Measurements from ENCODE around the gene MINK1.

The MINK1 gene

DNA sequence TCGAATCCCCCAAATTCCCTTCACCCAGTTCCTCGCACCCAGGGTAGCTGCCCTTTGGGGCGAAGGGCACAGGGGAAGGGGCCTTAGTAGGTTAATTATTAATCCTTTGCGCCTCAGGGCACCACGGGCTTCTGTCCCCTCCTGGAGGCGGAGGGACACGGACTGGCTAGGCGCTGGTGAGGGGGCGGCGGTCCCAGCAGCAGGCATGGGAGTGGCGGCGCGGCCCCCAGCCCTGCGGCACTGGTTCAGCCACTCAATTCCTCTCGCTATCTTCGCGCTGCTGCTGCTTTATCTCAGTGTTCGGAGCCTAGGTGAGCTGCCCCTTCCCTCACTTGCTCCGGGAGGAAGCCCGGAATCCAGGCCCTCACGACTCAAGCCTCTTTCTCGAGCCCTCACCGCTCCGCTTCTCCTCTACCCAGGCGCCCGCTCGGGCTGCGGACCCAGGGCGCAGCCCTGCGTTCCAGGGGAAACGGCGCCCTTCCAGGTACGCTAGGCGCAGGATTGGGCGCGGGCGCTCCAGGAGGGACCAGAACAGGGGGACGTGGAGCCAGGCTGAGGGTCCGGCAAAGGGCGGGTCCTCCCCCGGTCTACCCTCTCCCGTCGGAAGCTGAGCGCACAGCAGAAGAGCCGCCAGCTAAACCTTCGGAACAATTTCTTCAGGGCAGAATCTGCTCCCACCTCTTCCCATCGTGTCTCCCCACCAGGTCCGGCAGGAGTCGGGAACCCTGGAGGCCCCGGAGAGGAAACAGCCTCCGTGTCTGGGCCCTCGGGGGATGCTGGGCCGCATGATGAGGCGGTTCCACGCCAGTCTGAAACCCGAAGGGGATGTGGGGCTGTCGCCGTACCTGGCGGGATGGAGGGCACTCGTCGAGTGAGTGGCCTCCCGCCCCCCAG lies 44.1 kb upstream of the MINK1 start, which contains the start of gene GLTPD2:
Gene GLTPD2 (plus strand): TSS at position 158 of the 894 bp plus-strand sequence. CDS start 48 bp downstream, at position 206.
- POLR2A ChIA-PET, result interaction anchor here (1.3 to 1.5 kb wide), 3 partner anchors 10 to 79 kb away, joined by 4 to 6 read pairs (median 5); partner anchors contain the start of genes ARRB2 and PLD2

DNA sequence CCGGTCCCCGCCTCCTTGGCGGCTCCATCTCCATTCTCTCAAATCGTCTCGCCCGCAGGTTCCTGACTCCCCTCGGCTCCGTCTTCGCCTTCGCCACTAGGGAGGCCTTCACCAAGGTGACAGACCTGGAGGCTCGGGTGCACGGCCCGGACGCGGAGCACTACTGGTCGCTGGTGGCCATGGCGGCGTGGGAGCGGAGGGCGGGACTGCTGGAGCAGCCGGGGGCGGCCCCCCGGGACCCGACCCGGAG lies 43.5 kb upstream of the MINK1 start:
- H3K4me3 ChIP-seq (ENCODE audit: low read depth, low read length), result peak overlapping the region; percentile 67
- TF ChIP-seq, protein P1, sequence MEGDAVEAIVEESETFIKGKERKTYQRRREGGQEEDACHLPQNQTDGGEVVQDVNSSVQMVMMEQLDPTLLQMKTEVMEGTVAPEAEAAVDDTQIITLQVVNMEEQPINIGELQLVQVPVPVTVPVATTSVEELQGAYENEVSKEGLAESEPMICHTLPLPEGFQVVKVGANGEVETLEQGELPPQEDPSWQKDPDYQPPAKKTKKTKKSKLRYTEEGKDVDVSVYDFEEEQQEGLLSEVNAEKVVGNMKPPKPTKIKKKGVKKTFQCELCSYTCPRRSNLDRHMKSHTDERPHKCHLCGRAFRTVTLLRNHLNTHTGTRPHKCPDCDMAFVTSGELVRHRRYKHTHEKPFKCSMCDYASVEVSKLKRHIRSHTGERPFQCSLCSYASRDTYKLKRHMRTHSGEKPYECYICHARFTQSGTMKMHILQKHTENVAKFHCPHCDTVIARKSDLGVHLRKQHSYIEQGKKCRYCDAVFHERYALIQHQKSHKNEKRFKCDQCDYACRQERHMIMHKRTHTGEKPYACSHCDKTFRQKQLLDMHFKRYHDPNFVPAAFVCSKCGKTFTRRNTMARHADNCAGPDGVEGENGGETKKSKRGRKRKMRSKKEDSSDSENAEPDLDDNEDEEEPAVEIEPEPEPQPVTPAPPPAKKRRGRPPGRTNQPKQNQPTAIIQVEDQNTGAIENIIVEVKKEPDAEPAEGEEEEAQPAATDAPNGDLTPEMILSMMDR (IDR thresholded peaks at IDR 0.05; ENCODE audit: insufficient read depth, low read length, missing control alignments), result no peak
- DNase-seq (ENCODE audit: low read depth, low spot score), result no peak
- CTCF ChIA-PET, result interaction anchor here (0.7 to 8.9 kb wide), 32 partner anchors 10 to 366 kb away, joined by 3 to 154 read pairs (median 6); partner anchors contain the start of genes C17orf107, CHRNE, MED11 and PELP1
- POLR2A ChIA-PET, result interaction anchor here (1.3 to 1.5 kb wide), 3 partner anchors 10 to 80 kb away, joined by 4 to 6 read pairs (median 5); partner anchors contain the start of genes ARRB2 and PLD2

More for the DNA sequence above, 44.1 kb upstream of the MINK1 start, which contains the start of gene GLTPD2:
- peak within 1 kb of the TSS; percentile 67 for H3K4me3 ChIP-seq (ENCODE audit: low read depth, low read length)
- no peak for DNase-seq (ENCODE audit: low read depth, low spot score)
- TF ChIP-seq, protein P1 (IDR thresholded peaks at IDR 0.05; ENCODE audit: insufficient read depth, low read length, missing control alignments), result no peak
- CTCF ChIA-PET, result interaction anchor here (0.6 to 8.9 kb wide), 35 partner anchors 8 to 365 kb away, joined by 3 to 154 read pairs (median 5); partner anchors contain the start of genes C17orf107, CHRNE, MED11 and PELP1

DNA sequence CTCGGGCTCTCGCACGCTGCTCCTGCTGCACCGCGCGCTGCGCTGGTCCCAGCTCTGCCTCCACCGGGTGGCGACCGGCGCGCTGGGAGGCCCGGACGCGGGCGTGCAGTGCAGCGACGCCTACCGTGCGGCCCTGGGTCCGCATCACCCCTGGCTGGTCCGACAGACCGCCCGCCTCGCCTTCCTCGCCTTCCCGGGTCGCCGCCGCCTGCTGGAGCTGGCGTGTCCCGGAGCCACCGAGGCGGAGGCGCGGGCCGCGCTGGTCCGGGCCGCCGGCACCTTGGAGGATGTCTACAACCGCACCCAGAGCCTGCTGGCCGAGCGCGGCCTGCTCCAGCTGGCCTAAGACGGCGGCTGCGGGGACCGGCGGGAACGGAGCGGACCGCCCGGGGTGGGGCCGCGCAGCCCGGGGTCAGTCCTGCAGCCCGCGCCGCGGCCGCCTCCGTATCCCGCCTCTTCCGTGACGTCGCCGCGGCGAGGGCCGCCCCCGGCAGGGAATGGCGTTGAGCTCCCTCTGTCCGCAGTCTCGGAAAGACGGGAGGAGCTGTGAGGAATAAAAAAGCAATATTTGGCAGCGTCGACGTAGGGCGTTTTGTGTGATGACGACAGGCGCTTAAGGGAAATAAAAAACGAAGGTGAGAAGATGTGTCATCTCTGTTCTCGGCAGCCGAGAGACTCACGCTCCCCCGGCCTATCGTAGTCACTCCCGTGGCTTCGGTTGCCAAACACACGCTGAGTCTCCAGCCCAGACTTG lies 43.0 kb upstream of the MINK1 start:
- DNase-seq (ENCODE audit: low read depth, low spot score), result peak; percentile 17
- H3K4me3 ChIP-seq (ENCODE audit: low read depth, low read length), result peak overlapping the region; percentile 67
- TF ChIP-seq, protein P1 (IDR thresholded peaks at IDR 0.05; ENCODE audit: insufficient read depth, low read length, missing control alignments), result peak; percentile 93
- ChIA-PET POLR2A (interaction anchor here (0.7 to 1.5 kb wide), 6 partner anchors 11 to 177 kb away, joined by 3 to 6 read pairs (median 4); partner anchors contain the start of genes ARRB2, CHRNE and PLD2), CTCF (interaction anchor here (0.6 to 8.9 kb wide), 43 partner anchors 9 to 643 kb away, joined by 3 to 154 read pairs (median 4); partner anchors contain the start of genes C17orf107, CHRNE, MED11 and PELP1)

DNA sequence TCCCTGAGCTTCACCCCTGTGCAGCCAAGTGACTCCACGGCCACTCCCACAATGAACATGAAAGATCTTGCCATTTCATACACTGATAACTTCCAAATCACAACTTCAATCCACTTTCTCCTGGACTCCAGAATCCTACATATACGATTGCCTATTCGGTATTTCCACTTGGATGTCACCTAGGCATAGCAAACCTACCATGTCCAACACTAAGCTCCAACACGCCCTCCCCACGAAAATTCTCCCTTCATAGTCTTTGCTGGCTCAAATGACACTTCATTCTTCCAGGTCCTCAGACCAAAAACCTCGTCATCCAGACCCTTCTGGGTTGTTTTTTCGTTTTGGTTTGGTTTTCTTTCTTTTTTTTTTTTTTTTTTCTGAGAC lies 42.4 kb upstream of the MINK1 start:
- TF ChIP-seq, protein P1 (IDR thresholded peaks at IDR 0.05; ENCODE audit: insufficient read depth, low read length, missing control alignments), result no peak
- POLR2A ChIA-PET, result interaction anchor here (0.6 to 1.5 kb wide), 7 partner anchors 8 to 176 kb away, joined by 3 to 6 read pairs (median 3); partner anchors contain the start of genes ARRB2, CHRNE and PLD2
- peak overlapping the region; percentile 67 for H3K4me3 ChIP-seq (ENCODE audit: low read depth, low read length)

DNA sequence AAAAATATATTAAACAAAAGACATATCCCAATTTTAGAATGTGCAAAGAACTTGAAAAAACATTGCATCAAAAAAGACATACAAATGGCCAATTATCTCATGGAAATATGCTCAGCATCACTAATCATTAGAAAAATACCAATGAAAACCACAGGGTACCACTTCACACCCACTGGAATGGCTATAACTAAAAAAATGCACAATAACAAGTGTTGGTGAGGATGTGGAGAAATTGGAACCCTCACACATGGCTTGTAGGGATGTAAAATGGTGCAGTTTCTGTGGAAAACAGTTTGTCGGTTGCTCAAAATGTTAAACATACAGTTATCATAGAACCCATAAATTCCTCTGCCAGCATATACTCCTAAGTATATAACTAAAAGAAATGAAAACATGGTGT lies 38.0 kb upstream of the MINK1 start:
- POLR2A ChIA-PET, result no interaction called here
- no peak overlapping the region for H3K4me3 ChIP-seq (ENCODE audit: low read depth, low read length)
- no peak for DNase-seq (ENCODE audit: low read depth, low spot score)
- TF ChIP-seq, protein P1 (IDR thresholded peaks at IDR 0.05; ENCODE audit: insufficient read depth, low read length, missing control alignments), result no peak
- CTCF ChIA-PET, result no interaction called here

More for the DNA sequence above, 42.4 kb upstream of the MINK1 start:
- CTCF ChIA-PET, result interaction anchor here (0.6 to 8.9 kb wide), 33 partner anchors 9 to 560 kb away, joined by 3 to 154 read pairs (median 5); partner anchors contain the start of genes C17orf107, CHRNE, PLD2 and TM4SF5
- DNase-seq (ENCODE audit: low read depth, low spot score), result no peak
